Posterior cingulate gyrus (tissue), 11 donors: ENCODE results near the gene PAX1.

Source experiments
- DNase-seq, 10 donors: peaks; one replicate each; pipeline versions ENCODE4 v3.0.0 to v3.0.0-alpha.2; 2020 to 2021; ENCODE audit warnings: mixed read lengths in 3 of 10
- intact Hi-C: fragments of 100-400 bp; cut with DNase I; formaldehyde crosslinking; loops from one replicate; pipeline ENCODE4 v1.15.1; 2023

PAX1 gene

GRCh38 chr20:21702553-21703470 is 2.7 kb upstream of the PAX1 start:
- intact Hi-C loops: no loop called here
- peak in 7 of 10 donors; percentile 41 to 93 (median 77) for DNase-seq

GRCh38 chr20:21703717-21704407 is 1.6 kb upstream of the PAX1 start:
- DNase-seq: peak in 1 of 10 donors; percentile 59
- intact Hi-C loops: no loop called here

DNA sequence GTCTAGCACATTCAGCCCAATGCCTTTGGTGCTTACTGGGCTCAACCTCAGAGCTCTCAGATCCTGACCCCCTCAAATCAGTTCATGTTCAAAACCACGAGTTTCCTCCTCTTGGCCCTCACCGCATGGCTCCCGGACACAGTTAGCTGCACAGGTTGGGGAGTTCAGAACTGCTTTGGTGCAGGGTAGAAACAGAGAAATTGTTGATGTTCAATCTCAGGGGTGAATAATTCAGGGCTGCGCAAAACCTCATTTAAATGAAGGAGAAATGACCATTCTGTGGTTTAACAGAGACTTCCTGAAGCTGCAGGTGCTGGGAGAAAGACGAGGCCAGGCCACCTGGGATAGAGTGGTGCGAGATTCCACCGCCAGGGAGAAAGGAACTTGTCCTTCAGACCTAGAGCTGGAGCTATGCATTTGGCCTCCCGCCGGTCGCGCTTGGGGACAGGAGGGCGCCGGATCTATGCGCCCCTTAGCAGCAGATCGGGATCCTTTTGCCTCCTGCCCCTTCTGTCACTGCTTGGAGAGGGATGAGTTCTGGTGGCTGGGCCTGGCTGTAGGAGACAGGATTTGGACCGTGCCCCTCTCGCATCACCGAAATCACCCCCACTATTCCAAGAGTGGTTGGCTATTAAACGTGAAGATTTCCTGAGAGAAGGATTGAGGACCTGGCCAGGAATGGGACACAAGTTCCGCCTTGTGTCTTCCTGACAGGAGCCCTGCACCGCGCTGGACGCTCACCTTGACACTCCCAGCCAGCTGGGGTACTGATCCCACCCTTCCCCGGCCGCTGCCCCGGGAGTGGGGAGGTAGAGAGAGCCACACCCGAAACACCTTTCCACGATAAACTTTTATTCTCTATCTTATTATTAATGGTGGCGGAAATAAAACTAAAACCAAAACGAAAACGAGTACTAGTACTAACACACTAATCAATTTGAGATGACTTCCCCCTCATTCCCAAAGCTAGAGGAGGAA is 767 bp upstream of the PAX1 start:
- intact Hi-C loops: no loop called here

GRCh38 chr20:21706261-21707195 is 1.1 kb downstream of the PAX1 start:
- intact Hi-C loops: no loop called here
- DNase-seq: no peak

More for the DNA sequence above, 767 bp upstream of the PAX1 start:
- peak in 1 of 10 donors; percentile 28 for DNase-seq

DNA sequence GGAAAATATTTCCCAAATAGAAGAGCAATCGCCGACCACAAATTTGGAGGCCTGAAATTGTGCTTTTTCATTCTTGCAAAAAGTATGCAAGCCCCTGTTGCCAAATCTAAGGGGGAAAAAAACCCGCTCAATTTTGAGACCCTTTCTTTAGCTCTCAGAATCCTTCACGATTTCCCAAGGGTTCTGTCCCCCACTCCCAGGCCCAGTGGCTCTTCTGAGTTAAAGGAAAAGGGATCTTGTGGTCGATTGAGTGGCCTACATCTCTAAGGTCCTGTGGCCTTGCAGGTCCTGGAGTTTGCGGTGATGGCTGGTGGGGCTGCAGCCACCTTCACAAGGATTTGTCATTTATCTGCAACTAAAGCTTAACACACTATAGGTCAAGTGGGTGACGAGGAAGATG is 1.8 kb downstream of the PAX1 start:
- intact Hi-C loops: no loop called here
- DNase-seq: no peak

- peak in 1 of 10 donors; percentile 52 for DNase-seq
- intact Hi-C loops: no loop called here
These were observed 2.7 kb downstream of the PAX1 start for GRCh38 chr20:21707999-21708737.

DNA sequence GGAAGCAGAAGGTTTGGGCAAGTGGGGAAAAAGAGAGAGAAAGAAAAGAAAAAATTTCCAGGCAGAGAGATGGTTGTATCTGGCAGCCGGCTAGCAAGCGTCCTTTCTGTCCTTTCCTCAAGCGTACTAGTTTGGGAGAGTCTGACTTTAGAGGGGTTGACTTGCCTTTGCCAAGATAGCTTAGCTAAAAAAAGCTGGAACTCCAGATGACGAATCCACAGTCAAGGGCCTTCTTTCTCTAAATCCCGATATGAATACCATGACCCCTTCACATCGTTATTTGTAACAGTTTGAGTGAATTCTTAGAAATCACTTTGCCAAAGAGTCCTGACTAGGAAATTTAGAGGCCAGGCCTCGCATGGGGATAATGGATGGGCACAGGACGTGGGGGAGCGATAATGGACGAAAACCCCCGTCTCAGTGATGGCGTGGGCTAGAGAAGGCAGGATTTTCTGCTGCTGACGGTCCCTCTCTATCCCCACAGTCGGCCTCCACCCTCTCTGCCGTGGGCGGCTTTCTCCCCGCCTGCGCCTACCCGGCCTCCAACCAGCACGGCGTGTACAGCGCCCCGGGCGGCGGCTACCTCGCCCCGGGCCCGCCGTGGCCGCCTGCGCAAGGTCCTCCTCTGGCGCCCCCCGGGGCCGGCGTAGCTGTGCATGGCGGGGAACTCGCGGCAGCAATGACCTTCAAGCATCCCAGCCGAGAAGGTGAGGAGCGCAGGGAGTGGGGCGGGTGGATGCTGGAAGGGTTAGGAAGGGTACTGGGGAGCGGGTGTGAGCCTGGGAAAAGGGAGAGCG is 3.5 kb downstream of the PAX1 start:
- peak in 1 of 10 donors; percentile 47 for DNase-seq
- intact Hi-C loops: no loop called here

GRCh38 chr20:21709535-21709904 is 4.1 kb downstream of the PAX1 start:
- intact Hi-C loops: no loop called here
- DNase-seq: peak in 1 of 10 donors; percentile 19

- DNase-seq: no peak
- intact Hi-C loops: no loop called here
These were observed 4.9 kb downstream of the PAX1 start for GRCh38 chr20:21710341-21710740.

DNA sequence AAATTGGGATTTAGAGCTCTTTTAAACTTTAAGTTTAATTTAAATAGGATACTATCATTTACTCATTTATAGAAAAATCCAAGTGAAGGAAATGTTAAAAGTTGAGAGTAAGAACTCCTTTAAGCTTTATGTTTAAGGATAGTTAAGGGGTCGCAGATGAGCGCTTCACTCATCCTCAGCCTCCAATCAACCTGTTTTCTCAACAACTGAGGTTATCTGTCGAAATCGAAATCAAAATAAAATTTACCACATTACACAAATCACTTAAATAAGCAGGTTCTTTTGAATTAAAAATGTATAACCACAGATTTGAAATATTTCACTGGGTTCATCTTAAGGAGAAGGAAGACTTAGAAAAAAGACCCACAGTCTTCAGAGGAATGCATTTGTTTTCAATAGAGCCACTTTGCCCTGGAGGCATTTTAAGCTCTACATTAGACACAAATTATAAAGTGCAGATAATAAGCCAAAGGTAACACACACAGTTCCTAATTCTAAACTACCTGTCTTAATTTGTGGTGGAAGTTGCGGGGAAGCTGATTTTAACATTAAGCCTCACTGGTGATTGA is 5.5 kb downstream of the PAX1 start:
- intact Hi-C loops: no loop called here
- no peak for DNase-seq

DNA sequence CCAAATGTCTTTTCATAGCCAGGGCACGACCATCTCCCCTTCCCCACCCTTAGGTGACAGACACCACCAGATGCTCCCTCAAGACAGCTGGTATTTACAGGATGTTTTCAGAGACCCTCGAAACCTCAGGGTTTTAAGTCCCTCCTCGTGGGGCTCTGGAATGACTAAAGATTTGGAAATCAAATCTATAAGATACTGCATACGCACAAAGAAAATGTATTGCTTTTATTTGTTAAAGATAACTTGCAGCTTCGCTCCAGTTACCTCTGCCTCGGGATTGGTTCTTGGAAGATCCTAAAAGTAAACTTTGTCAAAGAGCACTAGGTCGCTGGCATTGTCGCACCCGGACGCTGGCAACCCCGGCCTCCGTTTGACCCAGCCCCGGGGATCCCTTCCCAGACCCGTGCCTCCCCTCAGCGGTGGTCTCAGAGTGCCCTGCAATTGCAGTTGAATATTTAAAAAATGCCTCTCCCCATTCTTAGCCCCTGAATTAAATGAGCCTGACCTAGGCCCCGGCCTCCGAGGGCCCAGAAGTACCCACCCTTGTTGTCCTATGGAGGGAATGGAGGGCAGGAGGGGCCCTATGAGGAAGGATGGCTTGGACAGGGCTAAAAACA is 7.1 kb downstream of the PAX1 start:
- intact Hi-C loops: no loop called here
- no peak for DNase-seq

DNA sequence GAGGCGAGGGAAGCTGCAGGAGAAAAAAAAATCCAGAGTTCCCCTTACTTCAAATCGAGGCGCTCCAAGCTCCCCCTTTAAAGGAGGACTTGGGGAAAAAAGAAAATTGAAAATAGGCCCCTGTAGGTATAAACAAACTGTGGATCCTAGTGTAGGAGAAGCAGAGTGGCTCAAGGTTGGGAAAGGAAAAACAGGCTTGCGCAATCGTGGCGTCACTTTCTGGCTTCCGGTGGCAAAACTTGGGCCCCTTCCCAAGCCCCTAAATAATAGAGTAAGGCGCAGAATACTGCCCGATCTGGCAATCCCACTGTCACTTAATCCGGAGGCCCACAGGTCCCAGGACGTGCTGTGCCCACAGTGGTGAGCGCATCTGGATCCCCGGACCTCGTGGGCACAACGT is 8.0 kb downstream of the PAX1 start:
- intact Hi-C loops: no loop called here
- DNase-seq: no peak

DNA sequence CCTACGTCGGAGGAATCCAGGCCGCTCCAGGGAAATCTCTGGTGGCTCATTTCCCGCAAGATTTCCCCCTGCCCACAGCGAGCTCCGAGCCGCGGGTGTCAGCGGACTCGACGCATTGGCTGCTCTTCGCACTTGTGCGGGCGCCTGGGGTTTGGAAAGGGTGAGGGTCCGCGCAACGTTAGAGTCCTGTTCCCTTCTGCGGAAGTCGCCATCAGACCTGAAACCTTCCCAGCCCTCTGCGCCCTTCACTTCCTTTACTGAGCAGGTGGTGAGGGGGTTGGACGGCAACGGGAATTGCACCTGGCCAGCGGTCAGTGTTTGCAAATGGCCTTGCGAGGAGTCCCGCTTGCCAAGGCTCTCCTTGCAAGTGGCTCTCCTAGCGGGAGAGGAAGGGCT is 8.4 kb downstream of the PAX1 start:
- intact Hi-C loops: no loop called here
- DNase-seq: peak in 1 of 10 donors; percentile 79

DNA sequence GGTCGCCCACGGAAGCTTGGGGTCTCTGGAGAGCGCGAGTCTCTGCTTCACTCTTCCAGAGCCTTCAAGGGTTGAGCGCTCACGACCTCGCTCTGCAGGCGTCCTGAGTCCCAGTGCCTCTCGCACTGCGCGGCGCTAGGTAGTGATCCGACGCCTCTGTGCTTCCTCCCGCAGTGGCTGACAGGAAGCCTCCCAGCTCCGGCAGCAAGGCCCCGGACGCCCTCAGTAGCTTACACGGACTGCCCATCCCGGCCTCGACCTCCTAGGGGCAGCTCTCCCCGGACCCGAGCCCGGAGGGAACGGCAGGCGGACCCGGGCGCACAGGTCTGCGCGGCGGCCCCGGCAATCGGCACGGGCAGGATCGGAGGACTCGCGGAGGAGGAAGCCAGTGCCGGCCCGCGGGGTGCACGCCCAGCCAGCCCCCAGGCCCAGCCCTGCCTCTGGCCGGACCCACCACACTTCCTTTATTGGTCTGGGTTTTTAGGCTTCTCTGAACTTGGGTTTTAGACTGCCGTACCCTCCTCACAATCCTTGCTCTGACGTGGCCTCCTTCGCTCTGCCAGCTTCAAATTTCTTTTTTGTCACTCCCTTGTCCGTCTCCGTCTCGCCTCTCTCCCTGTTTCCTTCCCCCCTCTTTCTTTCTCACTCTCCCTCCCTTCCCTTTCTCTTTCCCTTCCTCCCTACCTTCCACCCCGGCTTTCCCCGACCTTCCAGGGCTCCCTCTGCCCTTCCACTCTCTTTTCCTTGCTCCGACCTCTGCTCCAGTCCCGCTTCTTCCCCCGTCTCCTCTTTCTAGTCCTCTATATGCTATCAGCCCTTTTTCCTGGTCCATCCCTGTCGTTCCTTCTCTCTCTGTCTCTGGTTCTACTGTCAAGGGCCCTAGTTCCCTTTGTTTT is 9.1 kb downstream of the PAX1 start:
- peak in 1 of 10 donors; percentile 67 for DNase-seq
- intact Hi-C loops: no loop called here

GRCh38 chr20:21715193-21715881 is 9.9 kb downstream of the PAX1 start:
- DNase-seq: peak in 1 of 10 donors; percentile 20
- intact Hi-C loops: no loop called here
